Smooth muscle cell (in vitro differentiated cells): ENCODE data around the gene FAM83D. TPM values are rescaled to one million over a fixed set of nuclear protein-coding genes. Genes with fewer than 3 reads are reported as not detected.

ENCODE experiments used
- DNase-seq: peaks from one replicate; lab custom pipeline; 2025; ENCODE audit not compliant: unreplicated experiment; lab: John Stamatoyannopoulos, UW
- H2AFZ ChIP-seq: fragments of 200-600 bp; sonication (generic); 2 replicates; pipeline ENCODE4 v1.6.0; 2016; ENCODE audit warnings: antibody characterized with exemption, low read depth, mild to moderate bottlenecking
- H3F3A ChIP-seq: fragments of 200-600 bp; sonication (generic); 2 replicates; pipeline ENCODE4 v1.6.0; 2017; ENCODE audit warnings: antibody characterized with exemption, low read depth
- H3K27ac ChIP-seq: fragments of 200-600 bp; sonication (generic); 2 replicates; pipeline ENCODE4 v1.5.1; 2016; ENCODE audit warnings: low read depth, mild to moderate bottlenecking
- H3K27me3 ChIP-seq: fragments of 200-600 bp; sonication (generic); 2 replicates; pipeline ENCODE4 v1.6.1; 2016; ENCODE audit warnings: low read depth, mild to moderate bottlenecking
- H3K36me3 ChIP-seq: fragments of 200-600 bp; sonication (generic); 2 replicates; pipeline ENCODE4 v1.5.1; 2016; ENCODE audit warnings: low read depth
- H3K4me1 ChIP-seq: fragments of 200-600 bp; sonication (generic); 2 replicates; pipeline ENCODE4 v1.5.1; 2016; ENCODE audit warnings: low read depth
- H3K4me2 ChIP-seq: fragments of 200-600 bp; sonication (generic); 2 replicates; pipeline ENCODE4 v1.6.0; 2016; ENCODE audit warnings: mild to moderate bottlenecking
- H3K4me3 ChIP-seq: fragments of 200-600 bp; sonication (generic); 2 replicates; pipeline ENCODE4 v1.5.1; 2016; ENCODE audit warnings: mild to moderate bottlenecking
- H3K79me2 ChIP-seq: fragments of 200-600 bp; sonication (generic); 2 replicates; pipeline ENCODE4 v1.6.0; 2016; ENCODE audit warnings: low read depth, mild to moderate bottlenecking
- H3K9ac ChIP-seq: fragments of 200-600 bp; sonication (generic); 2 replicates; pipeline ENCODE4 v1.6.0; 2016; ENCODE audit warnings: low read depth
- H3K9me3 ChIP-seq: fragments of 200-600 bp; sonication (generic); replicated peaks from 2 replicates; pipeline ENCODE4 v1.5.1; 2016; ENCODE audit warnings: low read depth
- H4K20me1 ChIP-seq: fragments of 200-600 bp; sonication (generic); 2 replicates; pipeline ENCODE4 v1.6.0; 2016; ENCODE audit warnings: low read depth
- WGBS: methylation state at CpG from one replicate; pipeline ENCODE4 v1.1.7; 2016; ENCODE audit warnings: low lambda C conversion rate; 5-methylcytosine and 5-hydroxymethylcytosine counted together
- polyA plus RNA-seq: library from polyadenylated mRNA; unstranded; fragments of >200 nt; fragmentation: Nextera tagmentation; extraction: Ambion mirVana; gene quantifications from 2 replicates; pipeline ENCODE4 v1.2.1, GENCODE V29; 2016
- total RNA-seq: library from RNA; depleted of rRNA; stranded (reverse); fragments of >200 nt; gene quantifications from 2 replicates; pipeline ENCODE4 v1.2.3, GENCODE V29; 2014
- TF ChIP-seq, protein P1 (sequence below): fragments of 200-600 bp; sonication (generic); IDR thresholded peaks from 2 replicates; pipeline ENCODE4 v1.5.1; 2017; ENCODE audit warnings: borderline replicate concordance, mild to moderate bottlenecking, antibody characterized with exemption; ENCODE audit not compliant: insufficient read depth, poor library complexity, severe bottlenecking

The FAM83D gene
- total and polyA plus RNA-seq, 2 experiments from 2014 or later: 5.7 to 10.7 TPM

DNA sequence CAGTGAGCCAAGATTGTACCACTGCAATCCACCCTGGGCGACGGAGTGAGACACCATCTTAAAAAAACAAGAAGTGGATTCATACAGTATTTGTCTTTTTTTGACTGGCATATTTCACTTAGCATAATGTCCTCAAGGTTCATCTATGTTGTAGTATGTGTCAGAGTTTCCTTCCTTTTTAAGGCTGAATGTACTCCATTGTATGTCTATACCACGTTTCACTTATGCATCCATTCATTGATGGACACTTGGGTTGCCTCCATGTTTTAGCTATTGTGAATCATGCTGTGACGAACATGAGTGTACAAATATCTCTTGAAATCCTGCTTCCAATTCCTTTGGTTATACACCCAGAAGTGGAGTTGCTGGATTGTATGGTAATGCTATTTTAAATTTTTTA is 28.9 kb upstream of the FAM83D start:
- H3K9me3 ChIP-seq: no peaks in the 10 kb centered on the region
- H3K36me3 ChIP-seq: no peaks in the 10 kb centered on the region
- WGBS: 94% methylated on average over 4 of the region's 4 CpGs

DNA sequence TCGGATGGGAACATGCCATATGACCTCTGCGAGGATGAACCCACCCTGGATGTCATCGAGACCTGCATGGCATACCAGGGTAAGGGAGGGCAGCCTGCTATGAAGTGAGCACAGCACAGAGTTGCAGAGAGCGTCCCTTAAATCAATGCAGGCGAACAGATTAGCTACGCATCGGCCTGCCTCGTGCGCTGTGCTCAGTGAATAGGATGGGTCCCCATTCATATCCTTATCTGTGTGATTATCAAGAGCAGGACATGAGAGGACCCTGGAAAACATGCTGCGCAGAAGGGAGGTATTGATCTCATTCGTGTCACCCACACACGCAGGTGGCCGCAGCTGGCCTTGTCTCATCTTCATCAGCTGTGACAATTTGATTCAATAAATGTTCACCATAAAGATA is 25.6 kb upstream of the FAM83D start:
- no peaks in the 10 kb centered on the region for H3K9me3 ChIP-seq
- no peaks in the 10 kb centered on the region for H3K79me2 ChIP-seq
- no peaks in the 10 kb centered on the region for H3F3A ChIP-seq
- no peak overlapping the region for H3K9ac ChIP-seq
- no peak overlapping the region for H3K27ac ChIP-seq
- H3K36me3 ChIP-seq: no peaks in the 10 kb centered on the region
- H3K4me1 ChIP-seq: no peaks in the 10 kb centered on the region
- no peak for DNase-seq
- H3K4me3 ChIP-seq: no peak overlapping the region
- H3K27me3 ChIP-seq: peaks cover 24% of the 10 kb centered on the region
- TF ChIP-seq, protein P1, sequence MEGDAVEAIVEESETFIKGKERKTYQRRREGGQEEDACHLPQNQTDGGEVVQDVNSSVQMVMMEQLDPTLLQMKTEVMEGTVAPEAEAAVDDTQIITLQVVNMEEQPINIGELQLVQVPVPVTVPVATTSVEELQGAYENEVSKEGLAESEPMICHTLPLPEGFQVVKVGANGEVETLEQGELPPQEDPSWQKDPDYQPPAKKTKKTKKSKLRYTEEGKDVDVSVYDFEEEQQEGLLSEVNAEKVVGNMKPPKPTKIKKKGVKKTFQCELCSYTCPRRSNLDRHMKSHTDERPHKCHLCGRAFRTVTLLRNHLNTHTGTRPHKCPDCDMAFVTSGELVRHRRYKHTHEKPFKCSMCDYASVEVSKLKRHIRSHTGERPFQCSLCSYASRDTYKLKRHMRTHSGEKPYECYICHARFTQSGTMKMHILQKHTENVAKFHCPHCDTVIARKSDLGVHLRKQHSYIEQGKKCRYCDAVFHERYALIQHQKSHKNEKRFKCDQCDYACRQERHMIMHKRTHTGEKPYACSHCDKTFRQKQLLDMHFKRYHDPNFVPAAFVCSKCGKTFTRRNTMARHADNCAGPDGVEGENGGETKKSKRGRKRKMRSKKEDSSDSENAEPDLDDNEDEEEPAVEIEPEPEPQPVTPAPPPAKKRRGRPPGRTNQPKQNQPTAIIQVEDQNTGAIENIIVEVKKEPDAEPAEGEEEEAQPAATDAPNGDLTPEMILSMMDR: no peak
- H4K20me1 ChIP-seq: no peaks in the 10 kb centered on the region
- WGBS: 93% methylated on average over 13 of the region's 13 CpGs
- no peak overlapping the region for H3K4me2 ChIP-seq
- H2AFZ ChIP-seq: no peak overlapping the region

More for the DNA sequence above, 28.9 kb upstream of the FAM83D start:
- no peaks in the 10 kb centered on the region for H3K79me2 ChIP-seq
- no peak for DNase-seq
- no peaks in the 10 kb centered on the region for H4K20me1 ChIP-seq
- no peak overlapping the region for H2AFZ ChIP-seq
- no peak overlapping the region for H3K27ac ChIP-seq
- H3K4me1 ChIP-seq: no peaks in the 10 kb centered on the region
- H3K4me2 ChIP-seq: no peak overlapping the region
- no peaks in the 10 kb centered on the region for H3F3A ChIP-seq
- TF ChIP-seq, protein P1: no peak
- H3K9ac ChIP-seq: no peak overlapping the region
- peaks cover 44% of the 10 kb centered on the region for H3K27me3 ChIP-seq
- H3K4me3 ChIP-seq: no peak overlapping the region

DNA sequence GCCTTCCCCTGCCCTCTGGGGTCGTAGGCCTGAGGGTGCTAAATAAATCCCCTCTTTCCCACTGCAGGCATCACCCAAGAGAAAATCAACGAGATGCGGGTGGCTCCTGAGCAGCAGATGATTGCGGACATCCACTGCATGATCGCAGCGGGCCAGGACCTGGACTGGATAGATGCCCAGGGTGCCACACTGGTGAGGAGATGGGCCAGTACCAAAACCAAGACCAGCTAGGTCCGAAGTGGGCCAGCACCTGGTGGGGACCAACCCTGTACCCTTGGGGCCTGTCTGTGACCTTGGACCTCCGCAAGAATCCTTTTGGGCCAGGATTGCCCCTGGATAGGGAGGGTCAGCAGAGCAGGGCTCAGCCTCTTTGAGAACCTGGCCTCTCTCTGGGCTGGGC is 23.6 kb upstream of the FAM83D start:
- no peak overlapping the region for H3K27ac ChIP-seq
- H3K9ac ChIP-seq: no peak overlapping the region
- no peak overlapping the region for H2AFZ ChIP-seq
- H3K79me2 ChIP-seq: no peaks in the 10 kb centered on the region
- DNase-seq: no peak
- no peaks in the 10 kb centered on the region for H3K9me3 ChIP-seq
- no peak overlapping the region for H3K4me2 ChIP-seq
- H3K4me3 ChIP-seq: no peak overlapping the region
- TF ChIP-seq, protein P1: no peak
- H3K4me1 ChIP-seq: no peaks in the 10 kb centered on the region
- H3F3A ChIP-seq: no peaks in the 10 kb centered on the region
- H4K20me1 ChIP-seq: no peaks in the 10 kb centered on the region
- H3K27me3 ChIP-seq: peaks cover 8% of the 10 kb centered on the region
- 94% methylated on average over 8 of the region's 8 CpGs for WGBS
- H3K36me3 ChIP-seq: no peaks in the 10 kb centered on the region

DNA sequence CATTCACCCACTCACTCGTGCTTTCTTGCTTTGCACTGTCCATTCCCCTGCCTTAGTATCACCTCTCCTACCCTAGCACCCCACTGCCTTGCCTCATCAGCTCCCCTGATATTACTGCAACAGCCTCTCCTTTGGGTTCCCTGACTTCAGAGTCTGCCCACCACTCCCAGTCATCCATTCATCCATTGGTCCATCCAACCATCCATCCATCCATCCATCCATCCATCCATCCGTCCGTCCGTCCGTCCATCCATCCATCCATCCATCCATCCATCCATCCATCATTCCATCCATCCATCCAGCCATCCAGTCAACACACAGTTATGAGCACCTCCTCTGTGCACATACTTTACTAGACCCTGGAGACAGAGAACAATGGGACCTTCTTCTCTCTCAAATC is 22.9 kb upstream of the FAM83D start:
- no peaks in the 10 kb centered on the region for H3K4me1 ChIP-seq
- no peaks in the 10 kb centered on the region for H3K79me2 ChIP-seq
- no peaks in the 10 kb centered on the region for H3F3A ChIP-seq
- H3K36me3 ChIP-seq: no peaks in the 10 kb centered on the region
- H3K9ac ChIP-seq: no peak overlapping the region
- H2AFZ ChIP-seq: no peak overlapping the region
- no peak overlapping the region for H3K27ac ChIP-seq
- TF ChIP-seq, protein P1: no peak
- H4K20me1 ChIP-seq: no peaks in the 10 kb centered on the region
- no peak overlapping the region for H3K4me2 ChIP-seq
- H3K4me3 ChIP-seq: no peak overlapping the region
- no peaks in the 10 kb centered on the region for H3K9me3 ChIP-seq
- peaks cover under 1% of the 10 kb centered on the region for H3K27me3 ChIP-seq
- DNase-seq: no peak
- 43% methylated on average over 5 of the region's 5 CpGs for WGBS
